Measurements from ENCODE around the gene ANKRD53. TPM values are rescaled to one million over a fixed set of nuclear protein-coding genes. Genes with fewer than 3 reads are reported as not detected.

The ANKRD53 gene
- total and polyA plus RNA-seq, 2 donors (not counting 3 experiments of a cell fraction or from before 2014, with no cell fraction given): 1.3 to 1.4 TPM

DNA sequence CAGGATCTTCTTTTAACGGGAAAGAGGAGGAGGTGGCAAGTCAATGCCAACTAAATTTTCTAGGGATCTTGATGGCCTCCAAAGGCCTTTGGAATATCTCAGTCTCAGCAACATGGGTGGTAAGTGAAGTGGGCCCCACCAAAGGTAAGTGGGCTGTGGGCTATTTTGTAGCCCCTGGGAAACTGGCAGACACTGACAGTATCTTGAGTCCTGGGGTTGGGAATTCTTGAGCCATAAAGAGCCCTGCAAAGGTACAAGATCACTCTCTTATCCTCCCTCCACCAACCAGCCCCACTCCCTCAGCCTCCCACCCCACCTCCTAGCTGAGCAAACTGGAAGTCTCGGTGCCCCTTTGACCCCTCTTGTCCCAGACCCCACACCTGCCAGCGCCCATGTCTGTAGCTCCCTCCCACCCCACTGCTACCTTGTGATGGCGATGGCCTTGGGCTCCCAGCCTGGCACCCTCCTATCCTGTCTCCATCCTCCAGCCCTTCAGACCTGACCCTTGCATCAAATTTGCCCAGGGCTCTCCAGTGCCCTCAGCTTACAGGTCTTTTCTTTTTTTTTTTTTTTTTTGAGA lies 34.2 kb upstream of the ANKRD53 start:
- ChIA-PET CTCF (interaction anchor here (0.9 to 5.8 kb wide), 3 partner anchors 24 to 155 kb away, joined by 3 to 328 read pairs (median 4); partner anchors contain the start of gene FIGLA), POLR2A (no interaction called here)
- no peaks in the 10 kb centered on the region for H4K20me1 ChIP-seq (replicated peaks; ENCODE audit: control insufficient read depth, extremely low read depth, insufficient read depth, low read length)
- no peaks in the 10 kb centered on the region for H3K9me3 ChIP-seq (replicated peaks; ENCODE audit: control insufficient read depth, insufficient read depth, low read length)
- no peak overlapping the region for H3K9ac ChIP-seq (replicated peaks; ENCODE audit: extremely low read depth, insufficient read depth, low read length)
- DNase-seq (ENCODE audit: low read depth, low spot score) (no peak), FAIRE-seq (no peak)
- TF ChIP-seq, protein P1, sequence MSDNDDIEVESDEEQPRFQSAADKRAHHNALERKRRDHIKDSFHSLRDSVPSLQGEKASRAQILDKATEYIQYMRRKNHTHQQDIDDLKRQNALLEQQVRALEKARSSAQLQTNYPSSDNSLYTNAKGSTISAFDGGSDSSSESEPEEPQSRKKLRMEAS (IDR thresholded peaks at IDR 0.05; ENCODE audit: insufficient read depth, insufficient read length): no peak
- TF ChIP-seq MYC (IDR thresholded peaks at IDR 0.05; ENCODE audit: low read depth, low read length) (no peak), JUN (IDR thresholded peaks at IDR 0.05; ENCODE audit: borderline replicate concordance, insufficient read depth, insufficient read length, low read depth) (no peak), POLR2AphosphoS5 (IDR thresholded peaks at IDR 0.05; ENCODE audit: insufficient read depth, low read depth, low read length) (no peak), POLR2A (IDR thresholded peaks at IDR 0.05; ENCODE audit: low read depth, low read length) (no peak), EZH2 (IDR thresholded peaks at IDR 0.05; ENCODE audit: borderline replicate concordance, low read depth, low read length, severe bottlenecking) (no peak), FOS (IDR thresholded peaks at IDR 0.05; ENCODE audit: borderline replicate concordance, insufficient read depth, low read length) (no peak), GATA2 (IDR thresholded peaks at IDR 0.05; ENCODE audit: insufficient read depth, insufficient read length, low read depth, low read length) (no peak)
- TF ChIP-seq, protein P2, sequence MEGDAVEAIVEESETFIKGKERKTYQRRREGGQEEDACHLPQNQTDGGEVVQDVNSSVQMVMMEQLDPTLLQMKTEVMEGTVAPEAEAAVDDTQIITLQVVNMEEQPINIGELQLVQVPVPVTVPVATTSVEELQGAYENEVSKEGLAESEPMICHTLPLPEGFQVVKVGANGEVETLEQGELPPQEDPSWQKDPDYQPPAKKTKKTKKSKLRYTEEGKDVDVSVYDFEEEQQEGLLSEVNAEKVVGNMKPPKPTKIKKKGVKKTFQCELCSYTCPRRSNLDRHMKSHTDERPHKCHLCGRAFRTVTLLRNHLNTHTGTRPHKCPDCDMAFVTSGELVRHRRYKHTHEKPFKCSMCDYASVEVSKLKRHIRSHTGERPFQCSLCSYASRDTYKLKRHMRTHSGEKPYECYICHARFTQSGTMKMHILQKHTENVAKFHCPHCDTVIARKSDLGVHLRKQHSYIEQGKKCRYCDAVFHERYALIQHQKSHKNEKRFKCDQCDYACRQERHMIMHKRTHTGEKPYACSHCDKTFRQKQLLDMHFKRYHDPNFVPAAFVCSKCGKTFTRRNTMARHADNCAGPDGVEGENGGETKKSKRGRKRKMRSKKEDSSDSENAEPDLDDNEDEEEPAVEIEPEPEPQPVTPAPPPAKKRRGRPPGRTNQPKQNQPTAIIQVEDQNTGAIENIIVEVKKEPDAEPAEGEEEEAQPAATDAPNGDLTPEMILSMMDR (IDR thresholded peaks at IDR 0.05; ENCODE audit: extremely low read depth in 1 of 2, insufficient read depth in 1 of 2, low read depth in 1 of 2, low read length in 2 of 2): no peak
- dilution Hi-C loops (cut with MboI; ENCODE audit: extremely low pct_ligation_motif_present, low sequenced_read_pairs): no loop called here
- no peak overlapping the region for H3K27ac ChIP-seq (ENCODE audit: insufficient read depth, low read depth, low read length)
- no peaks in the 10 kb centered on the region for H3K27me3 ChIP-seq (ENCODE audit: control insufficient read depth in 2 of 2, insufficient read depth in 2 of 2, low read length in 2 of 2)
- H3K36me3 ChIP-seq (ENCODE audit: control insufficient read depth in 2 of 2, extremely low read depth in 1 of 2, insufficient read depth in 2 of 2, low read length in 2 of 2): no peaks in the 10 kb centered on the region
- H3K4me1 ChIP-seq (ENCODE audit: control insufficient read depth, extremely low read depth, insufficient read depth, low read length): peaks cover 13% of the 10 kb centered on the region
- H2AFZ ChIP-seq (ENCODE audit: low read depth, low read length): no peak overlapping the region
- H3K79me2 ChIP-seq (ENCODE audit: control insufficient read depth, insufficient read depth, low read length): no peaks in the 10 kb centered on the region
- no TSS peak for BruUV-seq (replicated peaks)
- H3K4me3 ChIP-seq (replicated peaks in 1 of 3; ENCODE audit: insufficient read depth in 1 of 3, low read depth in 1 of 3, low read length in 3 of 3): no peak overlapping the region
- no peak overlapping the region for H3K4me2 ChIP-seq (ENCODE audit: insufficient read depth, low read length)
- H3K9me1 ChIP-seq (replicated peaks; ENCODE audit: control insufficient read depth, extremely low read depth, insufficient read depth, low read length): no peaks in the 10 kb centered on the region
- intact Hi-C loops (cut with micrococcal nuclease): no loop called here

Data from endothelial cell of umbilical vein (primary cell).